ENCODE results near the gene RABGAP1L.

DNA sequence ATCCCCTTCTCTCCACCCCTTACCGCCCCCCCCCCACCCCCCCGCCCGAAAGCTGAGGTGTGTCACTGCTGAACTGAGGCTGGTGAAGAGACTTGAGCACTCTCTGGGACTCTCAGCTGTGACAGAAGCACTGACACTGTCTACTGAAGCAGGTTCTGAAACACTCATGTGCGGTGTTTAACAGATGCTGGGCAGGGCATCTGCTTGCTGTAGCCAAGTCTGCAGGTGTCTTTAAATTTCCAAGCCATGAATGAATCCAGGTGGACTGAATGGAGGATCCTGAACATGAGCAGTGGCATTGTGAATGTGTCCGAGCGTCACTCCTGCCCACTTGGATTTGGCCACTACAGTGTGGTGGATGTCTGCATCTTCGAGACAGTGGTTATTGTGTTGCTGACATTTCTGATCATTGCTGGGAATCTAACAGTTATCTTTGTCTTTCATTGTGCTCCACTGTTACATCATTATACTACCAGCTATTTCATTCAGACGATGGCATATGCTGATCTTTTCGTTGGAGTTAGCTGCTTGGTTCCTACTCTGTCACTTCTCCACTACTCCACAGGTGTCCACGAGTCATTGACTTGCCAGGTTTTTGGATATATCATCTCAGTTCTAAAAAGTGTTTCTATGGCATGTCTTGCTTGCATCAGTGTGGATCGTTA lies 288.7 kb downstream of the RABGAP1L start, which contains the start of gene GPR52:
- TF ChIP-seq, protein P1, sequence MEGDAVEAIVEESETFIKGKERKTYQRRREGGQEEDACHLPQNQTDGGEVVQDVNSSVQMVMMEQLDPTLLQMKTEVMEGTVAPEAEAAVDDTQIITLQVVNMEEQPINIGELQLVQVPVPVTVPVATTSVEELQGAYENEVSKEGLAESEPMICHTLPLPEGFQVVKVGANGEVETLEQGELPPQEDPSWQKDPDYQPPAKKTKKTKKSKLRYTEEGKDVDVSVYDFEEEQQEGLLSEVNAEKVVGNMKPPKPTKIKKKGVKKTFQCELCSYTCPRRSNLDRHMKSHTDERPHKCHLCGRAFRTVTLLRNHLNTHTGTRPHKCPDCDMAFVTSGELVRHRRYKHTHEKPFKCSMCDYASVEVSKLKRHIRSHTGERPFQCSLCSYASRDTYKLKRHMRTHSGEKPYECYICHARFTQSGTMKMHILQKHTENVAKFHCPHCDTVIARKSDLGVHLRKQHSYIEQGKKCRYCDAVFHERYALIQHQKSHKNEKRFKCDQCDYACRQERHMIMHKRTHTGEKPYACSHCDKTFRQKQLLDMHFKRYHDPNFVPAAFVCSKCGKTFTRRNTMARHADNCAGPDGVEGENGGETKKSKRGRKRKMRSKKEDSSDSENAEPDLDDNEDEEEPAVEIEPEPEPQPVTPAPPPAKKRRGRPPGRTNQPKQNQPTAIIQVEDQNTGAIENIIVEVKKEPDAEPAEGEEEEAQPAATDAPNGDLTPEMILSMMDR (IDR thresholded peaks at IDR 0.05; ENCODE audit: low read depth, low read length): no peak
- no peak for TF ChIP-seq EZH2phosphoT487 (IDR thresholded peaks at IDR 0.05; ENCODE audit: low read depth)
